SK-N-SH treated with all-trans-retinoic acid at 6 μM for 48 hours (cell line): ENCODE results near the gene LMAN2L.

Source experiments
- ATAC-seq: fragments of 200-7000 bp; cut with Tn5 transposase; 3 replicates; pipeline ENCODE4 v1.9.1; 2020; ENCODE audit warnings: mild to moderate bottlenecking, moderate library complexity
- ARNTL ChIP-seq: fragments of 450-650 bp; formaldehyde crosslinking; IDR thresholded peaks from 2 replicates; pipeline ENCODE4 v1.5.0; 2020; ENCODE audit warnings: low read depth, mild to moderate bottlenecking, moderate library complexity, borderline replicate concordance
- BACH2 ChIP-seq: fragments of 250-450 bp; sonication (Bioruptor Pico); IDR thresholded peaks from 2 replicates; pipeline ENCODE4 v1.9.0; 2021; ENCODE audit warnings: mild to moderate bottlenecking, borderline replicate concordance
- CREB5 ChIP-seq: fragments of 250-450 bp; sonication (Bioruptor Pico); IDR thresholded peaks from 2 replicates; pipeline ENCODE4 v1.5.1; 2020; ENCODE audit warnings: low read depth, mild to moderate bottlenecking, moderate library complexity
- CSDC2 ChIP-seq: fragments of 250-450 bp; sonication (Bioruptor Pico); IDR thresholded peaks from 2 replicates; pipeline ENCODE4 v1.5.0; 2020; ENCODE audit warnings: mild to moderate bottlenecking, moderate library complexity
- CSRNP3 ChIP-seq: fragments of 250-450 bp; sonication (Bioruptor Pico); IDR thresholded peaks from 2 replicates; pipeline ENCODE4 v1.5.1; 2021; ENCODE audit warnings: mild to moderate bottlenecking, moderate library complexity
- ESRRG ChIP-seq: fragments of 250-450 bp; sonication (Bioruptor Pico); IDR thresholded peaks from 2 replicates; pipeline ENCODE4 v1.6.1; 2021; ENCODE audit warnings: mild to moderate bottlenecking
- GLIS3 ChIP-seq: fragments of 250-450 bp; sonication (Bioruptor Pico); IDR thresholded peaks from 2 replicates; pipeline ENCODE4 v1.5.0; 2020; ENCODE audit warnings: mild to moderate bottlenecking, moderate library complexity
- ISL1 ChIP-seq: fragments of 250-450 bp; sonication (Bioruptor Pico); IDR thresholded peaks from 2 replicates; pipeline ENCODE4 v2.1.2; 2022; ENCODE audit warnings: mild to moderate bottlenecking, moderate library complexity
- OSR1 ChIP-seq: fragments of 250-450 bp; sonication (Bioruptor Pico); IDR thresholded peaks from 2 replicates; pipeline ENCODE4 v1.8.0; 2022; ENCODE audit warnings: moderate library complexity, mild to moderate bottlenecking, inconsistent platforms
- PATZ1 ChIP-seq: fragments of 250-450 bp; sonication (Bioruptor Pico); IDR thresholded peaks from 2 replicates; pipeline ENCODE4 v1.8.0; 2020; ENCODE audit warnings: mild to moderate bottlenecking, moderate library complexity, borderline replicate concordance
- POU6F1 ChIP-seq: fragments of 250-450 bp; sonication (Bioruptor Pico); IDR thresholded peaks from 2 replicates; pipeline ENCODE4 v1.8.0; 2021; ENCODE audit warnings: low read depth, mild to moderate bottlenecking, moderate library complexity, borderline replicate concordance
- PPARA ChIP-seq: fragments of 250-450 bp; sonication (Bioruptor Pico); IDR thresholded peaks from 2 replicates; pipeline ENCODE4 v1.5.0; 2020; ENCODE audit warnings: mild to moderate bottlenecking, borderline replicate concordance
- RARB ChIP-seq: fragments of 250-450 bp; sonication (Bioruptor Pico); IDR thresholded peaks from 2 replicates; pipeline ENCODE4 v1.8.0; 2021; ENCODE audit warnings: mild to moderate bottlenecking, moderate library complexity
- SNAI2 ChIP-seq: fragments of 250-450 bp; sonication (Bioruptor Pico); IDR thresholded peaks from 2 replicates; pipeline ENCODE4 v1.5.0; 2020; ENCODE audit warnings: mild to moderate bottlenecking, moderate library complexity
- TOX ChIP-seq: fragments of 250-450 bp; sonication (Bioruptor Pico); IDR thresholded peaks from 2 replicates; pipeline ENCODE4 v1.8.0; 2021; ENCODE audit warnings: mild to moderate bottlenecking, moderate library complexity, borderline replicate concordance
- TSHZ2 ChIP-seq: fragments of 250-450 bp; sonication (Bioruptor Pico); IDR thresholded peaks from 2 replicates; pipeline ENCODE4 v1.5.0; 2020; ENCODE audit warnings: mild to moderate bottlenecking, moderate library complexity
- ZC3H10 ChIP-seq: fragments of 250-450 bp; sonication (Bioruptor Pico); IDR thresholded peaks from 2 replicates; pipeline ENCODE4 v1.5.1; 2021; ENCODE audit warnings: mild to moderate bottlenecking, moderate library complexity
- ZFP3 ChIP-seq: fragments of 250-450 bp; sonication (Bioruptor Pico); IDR thresholded peaks from 2 replicates; pipeline ENCODE4 v1.5.0; 2020; ENCODE audit warnings: mild to moderate bottlenecking, moderate library complexity
- ZFP30 ChIP-seq: fragments of 450-650 bp; formaldehyde crosslinking; IDR thresholded peaks from 2 replicates; pipeline ENCODE4 v1.5.0; 2022; ENCODE audit warnings: mild to moderate bottlenecking, moderate library complexity
- ZNF565 ChIP-seq: fragments of 450-650 bp; formaldehyde crosslinking; conservative IDR thresholded peaks from 2 replicates; pipeline ENCODE4 v1.5.0; 2020; ENCODE audit warnings: low read depth, mild to moderate bottlenecking, moderate library complexity
- ZNF70 ChIP-seq: fragments of 450-650 bp; formaldehyde crosslinking; IDR thresholded peaks from 2 replicates; pipeline ENCODE4 v1.5.0; 2020; ENCODE audit warnings: mild to moderate bottlenecking, moderate library complexity
- ZNF8 ChIP-seq: fragments of 450-650 bp; formaldehyde crosslinking; IDR thresholded peaks from 2 replicates; pipeline ENCODE4 v1.5.0; 2020; ENCODE audit warnings: mild to moderate bottlenecking, moderate library complexity

The LMAN2L gene

GRCh38 chr2:96694279-96694678, 45.6 kb downstream of the LMAN2L start:
- no peak for ATAC-seq
- TF ChIP-seq GLIS3, result no peak
- TF ChIP-seq CSRNP3 (CRISPR knock-in tag), result no peak
- no peak for TF ChIP-seq TOX (CRISPR knock-in tag)
- TF ChIP-seq ZNF8 (CRISPR knock-in tag), result no peak
- TF ChIP-seq ZFP30, result no peak
- TF ChIP-seq ZNF565 (CRISPR knock-in tag), result no peak
- no peak for TF ChIP-seq ISL1 (CRISPR knock-in tag)
- no peak for TF ChIP-seq CSDC2 (CRISPR knock-in tag)
- no peak for TF ChIP-seq ZNF70 (CRISPR knock-in tag)
- TF ChIP-seq RARB, result no peak
- no peak for TF ChIP-seq ZC3H10 (CRISPR knock-in tag)
- no peak for TF ChIP-seq PPARA (CRISPR knock-in tag)
- TF ChIP-seq PATZ1 (CRISPR knock-in tag), result no peak
- TF ChIP-seq OSR1 (CRISPR knock-in tag), result no peak
- TF ChIP-seq ARNTL (CRISPR knock-in tag), result no peak
- TF ChIP-seq, all 23 proteins: peak for 0

- no peak for ATAC-seq
- TF ChIP-seq GLIS3 (no peak), PPARA (CRISPR knock-in tag) (no peak), POU6F1 (CRISPR knock-in tag) (no peak), CSRNP3 (CRISPR knock-in tag) (no peak), ZNF8 (CRISPR knock-in tag) (no peak), ISL1 (CRISPR knock-in tag) (no peak), CREB5 (CRISPR knock-in tag) (no peak), SNAI2 (CRISPR knock-in tag) (no peak), ESRRG (no peak), ZC3H10 (CRISPR knock-in tag) (no peak), ZNF565 (CRISPR knock-in tag) (no peak), TSHZ2 (CRISPR knock-in tag) (no peak), OSR1 (CRISPR knock-in tag) (no peak), BACH2 (no peak), ZNF70 (CRISPR knock-in tag) (no peak), ZFP3 (CRISPR knock-in tag) (no peak), PATZ1 (CRISPR knock-in tag) (no peak), ARNTL (CRISPR knock-in tag) (no peak)
These were observed 46.3 kb downstream of the LMAN2L start for GRCh38 chr2:96693286-96694200.
